NCI-H2081 treated with DMSO at 0.1 percent for 48 hours (cell line): Measurements from ENCODE around the gene OSBP2.

Experiments used
- DNase-seq: peaks from one replicate; lab custom pipeline; 2025; lab: John Stamatoyannopoulos, UW

Gene OSBP2

GRCh38 chr22:30868663-30869385, 174.2 kb downstream of the OSBP2 start:
- no peak for DNase-seq

- DNase-seq, result no peak
These were observed 175.2 kb downstream of the OSBP2 start for GRCh38 chr22:30869667-30870395.

- DNase-seq, result no peak
These were observed 176.0 kb downstream of the OSBP2 start for GRCh38 chr22:30870451-30871345.

- DNase-seq, result no peak
These were observed 177.0 kb downstream of the OSBP2 start for GRCh38 chr22:30871391-30872284.

GRCh38 chr22:30872285-30873041, 177.8 kb downstream of the OSBP2 start:
- DNase-seq, result no peak

GRCh38 chr22:30873086-30873650, 178.5 kb downstream of the OSBP2 start:
- DNase-seq, result no peak

GRCh38 chr22:30873661-30874060, 179.0 kb downstream of the OSBP2 start:
- DNase-seq, result no peak

- no peak for DNase-seq
These were observed 180.0 kb downstream of the OSBP2 start for GRCh38 chr22:30874431-30875370.

GRCh38 chr22:30875481-30876215, 181.0 kb downstream of the OSBP2 start:
- DNase-seq, result no peak

GRCh38 chr22:30876221-30876751, 181.6 kb downstream of the OSBP2 start:
- DNase-seq, result no peak

- no peak for DNase-seq
These were observed 182.4 kb downstream of the OSBP2 start for GRCh38 chr22:30876915-30877553.

GRCh38 chr22:30877662-30878515, 183.2 kb downstream of the OSBP2 start:
- DNase-seq, result no peak

GRCh38 chr22:30878516-30879414, 184.1 kb downstream of the OSBP2 start:
- no peak for DNase-seq

GRCh38 chr22:30879415-30879797, 184.7 kb downstream of the OSBP2 start:
- DNase-seq, result no peak

GRCh38 chr22:30880181-30880601, 185.5 kb downstream of the OSBP2 start:
- no peak for DNase-seq

- DNase-seq, result no peak
These were observed 186.2 kb downstream of the OSBP2 start for GRCh38 chr22:30880847-30881246.
